HepG2 (cell line): ENCODE results near the gene KDM4F. TPM values are rescaled to one million over a fixed set of nuclear protein-coding genes. Genes with fewer than 3 reads are reported as not detected.

Experiments used
- BCL6 ChIP-seq: IDR thresholded peaks from 2 replicates; pipeline ENCODE4 v1.6.1; 2016; ENCODE audit warnings: missing genetic modification reagents, missing compliant biosample characterization
- ELF3 ChIP-seq: IDR thresholded peaks from 2 replicates; pipeline ENCODE4 v1.6.1; 2016; ENCODE audit warnings: missing genetic modification reagents, missing compliant biosample characterization
- FOSL2 ChIP-seq: sonication (generic); formaldehyde crosslinking; IDR thresholded peaks from 2 replicates; pipeline ENCODE4 v1.4.0; 2020; ENCODE audit warnings: missing genetic modification reagents
- GATAD2A ChIP-seq: IDR thresholded peaks from 2 replicates; pipeline ENCODE4 v1.6.1; 2016
- GLMP ChIP-seq: sonication (generic); formaldehyde crosslinking; IDR thresholded peaks from 2 replicates; pipeline ENCODE4 v1.9.0; 2021; ENCODE audit warnings: missing genetic modification reagents, mild to moderate bottlenecking, borderline replicate concordance
- KAT8 ChIP-seq: IDR thresholded peaks from 2 replicates; pipeline ENCODE4 v1.6.1; 2016; ENCODE audit warnings: missing genetic modification reagents, missing compliant biosample characterization
- KLF11 ChIP-seq: IDR thresholded peaks from 2 replicates; pipeline ENCODE4 v1.6.1; 2016; ENCODE audit warnings: missing compliant biosample characterization
- MLLT10 ChIP-seq: sonication (generic); formaldehyde crosslinking; IDR thresholded peaks from 2 replicates; pipeline ENCODE4 v1.4.0; 2020; ENCODE audit warnings: missing genetic modification reagents
- NFYC ChIP-seq: IDR thresholded peaks from 2 replicates; pipeline ENCODE4 v1.6.1; 2016; ENCODE audit warnings: missing genetic modification reagents, missing compliant biosample characterization
- PAXIP1 ChIP-seq: sonication (generic); formaldehyde crosslinking; conservative IDR thresholded peaks from 2 replicates; pipeline ENCODE4 v1.4.0; 2020; ENCODE audit warnings: mild to moderate bottlenecking, missing genetic modification reagents, moderate library complexity
- PHB2 ChIP-seq: fragments of 450-650 bp; IDR thresholded peaks from 2 replicates; pipeline ENCODE4 v1.6.1; 2018; ENCODE audit not compliant: partially characterized antibody
- PPARG ChIP-seq: conservative IDR thresholded peaks from 2 replicates; pipeline ENCODE4 v1.6.1; 2016; ENCODE audit warnings: missing biosample characterization, missing genetic modification reagents
- RFX5 ChIP-seq: IDR thresholded peaks from 2 replicates; pipeline ENCODE4 v1.6.1; 2011; ENCODE audit warnings: low read depth, low read length, improper control_type of control experiment
- SAP130 ChIP-seq: IDR thresholded peaks from 2 replicates; pipeline ENCODE4 v1.6.1; 2016; ENCODE audit warnings: low read depth
- SOX5 ChIP-seq: IDR thresholded peaks from 2 replicates; pipeline ENCODE4 v1.6.1; 2016; ENCODE audit warnings: borderline replicate concordance
- TARDBP ChIP-seq: sonication (generic); formaldehyde crosslinking; IDR thresholded peaks from 2 replicates; pipeline ENCODE4 v1.8.0; 2022; ENCODE audit warnings: mild to moderate bottlenecking, missing genetic modification reagents
- TOPORS ChIP-seq: sonication (generic); formaldehyde crosslinking; IDR thresholded peaks from 2 replicates; pipeline ENCODE4 v1.8.0; 2023; ENCODE audit warnings: mild to moderate bottlenecking, missing genetic modification reagents
- XRCC5 ChIP-seq: fragments of 200-400 bp; formaldehyde crosslinking; optimal IDR thresholded peaks from 2 replicates; pipeline ENCODE3; 2017; ENCODE audit warnings: mild to moderate bottlenecking, low read length
- ZMAT5 ChIP-seq: sonication (generic); formaldehyde crosslinking; IDR thresholded peaks from 2 replicates; pipeline ENCODE4 v1.5.0; 2020; ENCODE audit warnings: mild to moderate bottlenecking, low read depth, missing genetic modification reagents, borderline replicate concordance
- ZMYM4 ChIP-seq: sonication (generic); formaldehyde crosslinking; IDR thresholded peaks from 2 replicates; pipeline ENCODE4 v1.8.1; 2023; ENCODE audit warnings: mild to moderate bottlenecking, missing genetic modification reagents
- ZNF350 ChIP-seq: sonication (generic); formaldehyde crosslinking; IDR thresholded peaks from 2 replicates; pipeline ENCODE4 v1.4.0; 2020; ENCODE audit warnings: mild to moderate bottlenecking, low read depth, missing genetic modification reagents, borderline replicate concordance
- ZNF44 ChIP-seq: sonication (generic); formaldehyde crosslinking; IDR thresholded peaks from 2 replicates; pipeline ENCODE4 v1.5.1; 2020; ENCODE audit warnings: mild to moderate bottlenecking, missing genetic modification reagents
- ZNF713 ChIP-seq: sonication (generic); formaldehyde crosslinking; IDR thresholded peaks from 2 replicates; pipeline ENCODE4 v1.4.0; 2020; ENCODE audit warnings: mild to moderate bottlenecking, missing genetic modification reagents
- ZNF792 ChIP-seq: IDR thresholded peaks from 2 replicates; pipeline ENCODE4 v1.6.1; 2016
- polyA plus RNA-seq, 8 experiments: library from polyadenylated mRNA; depleted of rRNA in 3 of 8; stranded (reverse) in 7 of 8; unstranded in 1 of 8; fragments of >200 nt; fragmentation: Illumina TruSeq in 4 of 8; extraction: Trizol in 4 of 8; gene quantifications; 2 replicates each; pipeline versions ENCODE4 v1.2.1 to v1.2.3, GENCODE V29; 2011 to 2016; ENCODE audit warnings: low read depth in 4 of 8, missing spikeins in 1 of 8, mixed read lengths in 1 of 8; ENCODE audit not compliant: insufficient read depth in 1 of 8
- total RNA-seq, 5 experiments: library from RNA; depleted of rRNA; stranded (reverse); fragments of >200 nt; fragmentation: Illumina TruSeq; extraction: Trizol; gene quantifications; 2 replicates each; pipeline ENCODE4 v1.2.3, GENCODE V29; 2016; ENCODE audit warnings: low read depth in 1 of 5
- TF ChIP-seq, protein P1 (sequence below): IDR thresholded peaks from 2 replicates; pipeline ENCODE4 v1.6.1; 2018; ENCODE audit warnings: missing genetic modification reagents

KDM4F gene
- total and polyA plus RNA-seq, 2 of the 13 experiments (the other 11 are each of a cell fraction or from before 2014, with no cell fraction given), result not detected

DNA sequence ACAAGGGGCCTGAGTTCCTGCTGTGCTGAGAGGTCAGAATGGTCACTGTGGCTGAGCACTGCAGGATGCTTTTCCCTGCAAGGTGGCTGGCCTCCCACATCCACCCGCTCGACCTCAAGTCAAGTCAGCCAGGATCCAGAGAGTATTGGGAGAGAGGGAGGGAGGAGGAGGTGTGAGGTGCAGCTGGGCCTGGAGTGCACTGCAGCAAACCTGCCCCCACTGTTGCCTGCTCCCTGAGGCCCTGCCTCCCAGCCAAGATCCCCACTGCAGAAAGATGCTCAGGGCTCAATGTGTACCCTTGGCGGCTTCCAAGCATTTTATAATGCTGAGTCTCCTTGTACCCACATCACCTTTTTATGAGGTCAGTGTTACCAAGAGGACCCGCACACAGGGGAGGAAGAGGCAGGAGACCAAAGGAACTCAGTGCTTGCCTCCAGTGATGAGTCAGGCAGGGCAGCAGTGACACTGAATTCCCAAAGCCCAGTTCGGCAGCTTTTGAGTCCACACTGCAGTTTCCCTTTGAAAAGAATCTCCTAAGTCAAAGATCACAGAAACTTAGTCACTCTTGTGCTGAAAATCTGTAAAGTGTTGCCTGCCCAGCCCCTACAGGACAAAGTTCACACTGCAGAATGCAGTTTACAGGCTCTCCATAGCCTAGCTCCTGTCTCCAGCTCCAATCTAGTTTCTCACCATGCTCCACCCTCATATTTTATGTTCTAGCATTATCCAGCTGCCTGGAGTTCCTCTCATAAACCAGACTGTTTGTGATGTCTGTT is 43.5 kb downstream of the KDM4F start (continued):
- TF ChIP-seq GLMP, result no peak
- 0 out of 2 replicates have a peak, but pooled peaks have one; percentile 30 for TF ChIP-seq ELF3 (CRISPR knock-in tag)
- no peak for TF ChIP-seq TOPORS
- peak; percentile 63 for TF ChIP-seq GATAD2A (CRISPR knock-in tag)
- peak; percentile 88 for TF ChIP-seq FOSL2 (CRISPR knock-in tag)
- TF ChIP-seq PAXIP1 (CRISPR knock-in tag), result peak; percentile 20; the same call in 1 of the 2 replicates
- no peak for TF ChIP-seq ZMYM4 (CRISPR knock-in tag)
- TF ChIP-seq SAP130 (CRISPR knock-in tag), result peak; percentile 33; the same call in 1 of the 2 replicates
- peak; percentile 48; the same call in 1 of the 2 replicates for TF ChIP-seq ZNF792 (CRISPR knock-in tag)
- TF ChIP-seq ZNF713 (CRISPR knock-in tag), result no peak
- no peak for TF ChIP-seq ZNF350 (CRISPR knock-in tag)
- TF ChIP-seq RFX5, result peak; percentile 64; the same call in 1 of the 2 replicates
- TF ChIP-seq PHB2, result no peak
- no peak for TF ChIP-seq BCL6
- no peak for TF ChIP-seq TARDBP (CRISPR knock-in tag)
- 0 out of 2 replicates have a peak, but pooled peaks have one; percentile 16 for TF ChIP-seq PPARG (CRISPR knock-in tag)
- TF ChIP-seq ZMAT5, result no peak
- TF ChIP-seq KLF11 (CRISPR knock-in tag), result no peak
- TF ChIP-seq SOX5, result no peak
- peak; percentile 61 for TF ChIP-seq XRCC5
- TF ChIP-seq ZNF44 (CRISPR knock-in tag), result no peak
- TF ChIP-seq, protein P1, sequence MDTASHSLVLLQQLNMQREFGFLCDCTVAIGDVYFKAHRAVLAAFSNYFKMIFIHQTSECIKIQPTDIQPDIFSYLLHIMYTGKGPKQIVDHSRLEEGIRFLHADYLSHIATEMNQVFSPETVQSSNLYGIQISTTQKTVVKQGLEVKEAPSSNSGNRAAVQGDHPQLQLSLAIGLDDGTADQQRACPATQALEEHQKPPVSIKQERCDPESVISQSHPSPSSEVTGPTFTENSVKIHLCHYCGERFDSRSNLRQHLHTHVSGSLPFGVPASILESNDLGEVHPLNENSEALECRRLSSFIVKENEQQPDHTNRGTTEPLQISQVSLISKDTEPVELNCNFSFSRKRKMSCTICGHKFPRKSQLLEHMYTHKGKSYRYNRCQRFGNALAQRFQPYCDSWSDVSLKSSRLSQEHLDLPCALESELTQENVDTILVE (CRISPR knock-in tag), result no peak
- TF ChIP-seq MLLT10 (CRISPR knock-in tag), result no peak
- 0 out of 2 replicates have a peak, but pooled peaks have one; percentile 58 for TF ChIP-seq KAT8 (CRISPR knock-in tag)
- no peak for TF ChIP-seq NFYC
